Stomach (tissue), 4 donors: Measurements from ENCODE around the gene FOXP2.

Source experiments
- CTCF ChIP-seq, 7 experiments: fragments of 450-650 bp in 4 of 7; fragments of 200-600 bp in 3 of 7; sonication (generic) in 3 of 7; IDR thresholded peaks; one replicate each; pipeline ENCODE4 v1.5.1; 2016 to 2019; ENCODE audit warnings: antibody characterized with exemption in 7 of 7, control low read depth in 2 of 7, mild to moderate bottlenecking in 1 of 7
- POLR2A ChIP-seq, 4 donors: fragments of 450-650 bp; IDR thresholded peaks; one replicate each; pipeline ENCODE4 v1.6.1; 2016; ENCODE audit warnings: antibody characterized with exemption in 4 of 4, control low read depth in 2 of 4, mild to moderate bottlenecking in 1 of 4, moderate library complexity in 1 of 4

DNA sequence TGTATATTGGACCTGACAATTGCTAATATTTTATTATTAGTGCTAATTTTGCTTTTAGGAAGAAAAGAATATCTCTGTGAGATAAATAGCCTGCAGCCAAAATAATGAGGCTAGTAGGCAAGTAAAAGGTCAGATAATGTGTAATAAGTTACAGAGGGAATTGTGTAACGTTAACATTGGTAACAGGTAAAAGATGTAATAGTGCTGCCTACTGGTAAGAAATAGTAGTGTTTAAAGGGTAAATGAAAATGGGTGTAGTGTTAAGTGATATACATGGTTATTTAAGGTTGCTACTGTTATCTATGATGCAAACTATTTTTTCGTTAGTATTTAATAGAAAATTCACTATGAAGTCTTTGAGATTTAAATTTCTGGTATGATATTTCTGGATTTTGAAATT, 9.2 kb upstream of the FOXP2 start:
- TF ChIP-seq POLR2A (IDR thresholded peaks at IDR 0.05) = no peak
- TF ChIP-seq CTCF (IDR thresholded peaks at IDR 0.05) = peak in 3 of 7 experiments; percentile 14 to 41 (median 29)
